Activated CD4-positive, alpha-beta T cell treated with anti-CD3 and anti-CD28 coated beads, Interleukin-2, amount 50 U/mL, for 1 hour (primary cell): Measurements from ENCODE around the gene PWWP2B.

Experiments
- DNase-seq: peaks from one replicate; pipeline ENCODE4 v3.0.0-alpha.2; 2020

Gene PWWP2B

DNA sequence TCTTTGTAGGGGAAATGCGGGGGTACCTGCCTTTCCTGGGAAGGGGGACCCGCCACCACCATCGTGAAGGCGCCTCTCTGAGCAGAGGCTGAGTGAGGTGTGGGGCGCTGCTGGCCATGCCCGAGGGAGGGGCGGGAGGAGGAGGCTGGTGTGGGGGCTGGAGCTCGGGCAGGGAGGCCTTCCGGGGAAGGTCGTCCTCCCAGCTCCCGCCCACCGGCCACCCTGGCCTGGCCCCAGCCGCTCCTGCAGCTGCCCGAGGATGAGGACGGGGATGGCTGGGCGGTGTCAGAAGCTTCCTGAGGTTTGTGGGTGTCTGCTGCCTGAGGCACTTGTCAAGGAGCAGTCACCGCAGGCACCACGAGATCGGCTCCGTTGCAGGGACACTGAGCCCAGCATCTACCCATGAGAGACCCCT is 11.4 kb downstream of the PWWP2B start:
- no peak for DNase-seq

DNA sequence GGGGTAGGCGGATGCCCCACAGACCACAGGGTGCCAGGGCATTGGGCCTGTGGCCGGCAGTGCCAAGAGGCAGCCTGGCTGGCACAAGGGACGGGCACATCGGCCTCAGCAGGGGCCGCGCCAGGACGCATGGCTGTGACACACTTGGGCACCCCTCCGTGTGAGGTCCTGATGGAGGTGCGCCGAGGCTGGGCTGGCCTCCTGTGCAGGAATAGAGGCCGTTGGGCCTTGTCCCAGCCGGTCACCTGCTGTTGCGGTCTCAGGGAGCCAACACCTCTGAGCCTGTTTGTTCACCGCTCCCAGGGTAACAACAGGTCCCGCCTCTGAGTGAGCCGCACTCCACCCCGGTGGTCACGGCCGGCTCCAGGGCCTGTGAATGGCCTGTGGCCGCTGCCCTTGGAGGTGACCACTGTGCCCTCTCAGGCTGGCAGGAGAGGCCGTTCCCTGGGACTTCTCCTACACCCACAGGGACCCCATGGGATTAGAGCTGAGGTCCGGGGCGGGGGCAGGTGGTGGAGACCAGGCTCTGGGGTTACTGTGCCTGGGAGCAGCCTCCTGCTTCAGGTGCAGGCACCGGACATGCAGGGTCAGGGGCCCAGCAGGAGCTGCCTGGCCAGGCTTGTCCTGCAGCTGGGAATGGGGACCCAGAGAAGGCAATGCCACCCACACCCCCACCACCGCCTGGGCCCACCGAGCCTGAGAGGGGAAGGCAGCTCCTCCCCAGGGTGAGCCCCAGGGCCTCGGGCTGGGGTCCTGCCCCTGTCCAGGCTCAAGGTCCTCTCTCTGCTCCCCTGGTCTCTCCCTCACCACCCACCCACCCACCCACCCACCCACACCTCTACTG is 12.0 kb downstream of the PWWP2B start:
- no peak for DNase-seq

DNA sequence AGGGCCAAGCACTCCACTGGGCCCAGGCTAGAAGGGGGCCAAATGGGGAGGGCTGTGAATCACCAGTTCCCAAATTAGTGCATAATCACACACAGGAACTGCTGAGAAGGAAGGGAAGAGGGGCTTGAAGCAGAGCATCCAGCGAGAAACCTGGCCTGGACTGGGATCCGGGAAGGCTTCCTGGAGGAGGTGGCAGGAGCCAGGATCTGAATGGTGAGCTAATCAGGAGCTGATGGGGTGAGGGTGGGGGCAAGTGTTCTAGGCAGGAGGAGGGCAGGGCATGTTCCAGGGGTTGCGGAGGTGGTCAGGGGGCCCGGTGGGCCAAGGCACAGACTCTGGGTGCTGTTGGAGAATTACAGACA is 12.6 kb downstream of the PWWP2B start:
- no peak for DNase-seq

DNA sequence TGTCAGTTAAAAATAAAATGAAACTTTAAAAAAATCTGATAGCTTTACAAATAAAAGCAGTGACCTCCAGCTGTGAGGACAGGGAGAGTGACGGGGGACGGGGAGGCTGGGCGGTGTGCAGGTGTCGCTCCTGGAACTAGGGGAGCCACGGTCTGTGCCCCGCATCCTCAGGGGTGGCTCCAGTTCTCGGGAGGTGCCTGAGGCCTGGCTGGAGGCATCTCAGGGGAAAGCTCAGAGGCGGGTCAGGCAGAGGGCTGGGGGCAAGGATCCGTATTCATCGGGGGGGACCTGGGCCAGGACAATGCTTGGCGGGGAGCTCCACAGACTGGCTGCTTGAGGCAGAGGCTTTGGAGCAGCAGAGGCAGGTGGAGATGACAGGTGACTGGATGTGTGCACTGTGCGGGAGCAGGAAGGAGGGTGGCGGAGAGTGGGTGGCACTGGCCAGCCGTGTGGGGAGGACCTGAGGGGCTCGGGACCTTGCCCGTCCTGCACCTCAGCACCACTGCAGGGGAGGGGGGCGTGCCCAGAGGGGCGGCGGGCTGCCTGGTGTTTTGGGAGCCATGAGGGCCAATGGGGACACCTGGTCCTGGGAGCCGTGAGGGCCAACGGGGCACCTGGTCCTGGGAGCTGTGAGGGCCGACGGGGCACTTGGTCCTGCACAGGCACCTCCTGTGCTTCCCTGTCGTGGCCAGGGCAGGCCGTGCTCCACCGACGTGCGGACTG is 13.2 kb downstream of the PWWP2B start:
- no peak for DNase-seq

DNA sequence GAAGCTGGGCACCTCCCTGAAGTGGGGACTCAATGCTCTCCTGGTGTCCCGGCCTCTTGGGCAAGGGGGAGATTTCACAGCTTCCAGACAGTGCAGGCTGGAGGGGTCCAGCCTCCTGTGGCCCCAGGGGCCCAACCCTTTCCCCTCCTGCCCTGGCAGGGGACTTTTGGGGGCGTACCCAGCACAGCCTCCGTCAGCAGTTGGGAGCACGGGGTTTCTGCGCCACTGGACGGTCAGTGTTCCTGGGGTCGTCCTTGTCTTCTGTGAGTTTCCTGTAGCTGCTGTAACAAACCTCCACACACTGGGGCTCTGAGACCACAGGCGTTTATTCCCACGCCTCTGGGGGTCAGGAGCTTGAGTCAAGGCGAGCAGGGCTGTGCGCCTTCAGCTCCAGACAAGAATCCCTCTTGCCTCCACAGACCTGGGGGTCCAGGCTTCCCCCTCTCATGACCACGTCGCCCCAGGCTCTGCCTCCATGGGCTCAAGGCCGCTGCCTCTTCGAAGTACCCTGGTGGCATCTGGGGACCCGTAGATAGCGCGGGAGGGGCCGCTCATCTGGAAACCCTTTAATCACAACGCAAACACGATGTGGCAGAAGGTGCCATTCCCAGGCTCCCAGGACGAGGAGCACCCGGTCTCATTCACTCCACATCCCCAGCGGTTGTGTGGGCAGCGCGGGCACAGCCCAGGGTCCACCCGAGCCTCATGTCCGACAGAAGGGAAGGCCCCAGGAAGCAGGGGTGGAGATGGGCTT is 14.0 kb downstream of the PWWP2B start:
- DNase-seq, result no peak

DNA sequence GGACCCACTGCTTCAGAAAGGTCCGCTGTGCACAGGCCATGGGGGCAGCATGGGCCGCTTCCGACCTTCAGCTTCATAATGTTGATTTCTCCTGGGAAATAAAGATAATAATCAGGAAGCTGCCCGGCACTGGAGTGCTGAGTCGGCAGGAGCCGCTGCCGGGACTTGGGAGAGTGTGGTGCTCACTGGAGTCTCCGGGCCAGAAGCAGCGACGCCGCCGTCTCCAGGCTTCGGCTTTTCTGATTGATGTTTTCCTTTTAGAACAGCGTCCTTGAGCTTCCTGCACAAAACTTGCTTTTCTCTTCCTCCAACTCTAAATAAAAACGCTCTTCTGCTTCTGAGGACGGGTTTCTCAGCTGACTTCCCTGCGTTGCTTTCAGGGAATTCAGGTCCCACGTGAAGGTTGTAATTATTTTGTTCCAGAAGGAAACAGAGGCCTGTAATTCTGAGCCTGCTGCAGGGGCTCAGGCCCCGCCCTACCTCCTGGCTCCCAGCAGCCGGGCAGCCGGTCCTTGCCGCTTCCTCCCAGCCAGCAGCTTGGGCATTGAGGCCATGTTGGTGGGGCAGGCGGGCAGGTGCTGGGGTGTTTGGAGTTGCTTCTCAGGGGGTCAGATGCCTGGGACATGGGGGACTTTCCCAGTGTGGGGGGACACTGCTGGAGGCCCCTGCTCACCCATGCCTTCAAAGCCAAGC is 14.7 kb downstream of the PWWP2B start:
- no peak for DNase-seq

DNA sequence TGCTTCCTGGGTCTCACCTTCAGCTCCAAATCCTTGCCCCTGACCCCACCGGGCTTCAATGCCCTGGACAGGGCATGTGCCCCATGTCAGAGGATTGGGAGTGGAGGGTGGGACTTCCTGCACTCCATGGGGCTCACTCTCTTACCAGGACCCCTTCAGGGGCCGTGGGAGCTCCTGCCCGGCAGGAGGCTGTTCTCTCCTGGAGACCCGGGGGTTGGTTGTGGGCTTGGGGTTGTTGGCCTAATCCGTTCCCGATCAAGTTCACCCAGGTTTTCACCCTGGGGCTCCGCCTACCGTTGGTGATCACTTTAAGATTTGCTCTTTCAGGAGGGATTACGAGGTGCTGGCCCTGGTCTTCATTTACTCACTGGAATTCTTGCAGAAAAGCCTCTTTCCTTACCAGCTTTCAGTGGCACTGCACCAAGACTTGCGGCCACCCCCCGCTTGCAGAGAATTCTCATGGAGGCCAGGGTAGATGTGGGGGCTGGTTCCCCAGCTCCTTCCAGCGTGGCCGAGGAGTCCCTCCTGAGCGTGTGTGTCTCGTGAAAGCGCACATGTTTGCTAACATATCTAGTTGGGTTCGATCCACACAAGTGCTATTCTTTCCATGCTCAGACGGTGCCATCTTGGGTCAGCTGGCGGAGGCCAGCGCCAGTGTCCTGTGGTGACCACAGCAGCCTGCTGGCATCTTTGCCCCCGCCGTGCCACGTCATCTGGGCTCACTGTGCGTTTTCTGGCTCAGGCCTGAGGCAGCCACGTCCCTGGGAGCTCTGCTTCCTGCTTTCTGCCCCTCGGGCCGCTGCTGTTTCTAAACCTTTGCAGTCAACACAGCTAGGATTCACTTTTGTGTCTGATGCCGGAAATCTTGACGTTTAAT is 15.6 kb downstream of the PWWP2B start:
- DNase-seq, result no peak

DNA sequence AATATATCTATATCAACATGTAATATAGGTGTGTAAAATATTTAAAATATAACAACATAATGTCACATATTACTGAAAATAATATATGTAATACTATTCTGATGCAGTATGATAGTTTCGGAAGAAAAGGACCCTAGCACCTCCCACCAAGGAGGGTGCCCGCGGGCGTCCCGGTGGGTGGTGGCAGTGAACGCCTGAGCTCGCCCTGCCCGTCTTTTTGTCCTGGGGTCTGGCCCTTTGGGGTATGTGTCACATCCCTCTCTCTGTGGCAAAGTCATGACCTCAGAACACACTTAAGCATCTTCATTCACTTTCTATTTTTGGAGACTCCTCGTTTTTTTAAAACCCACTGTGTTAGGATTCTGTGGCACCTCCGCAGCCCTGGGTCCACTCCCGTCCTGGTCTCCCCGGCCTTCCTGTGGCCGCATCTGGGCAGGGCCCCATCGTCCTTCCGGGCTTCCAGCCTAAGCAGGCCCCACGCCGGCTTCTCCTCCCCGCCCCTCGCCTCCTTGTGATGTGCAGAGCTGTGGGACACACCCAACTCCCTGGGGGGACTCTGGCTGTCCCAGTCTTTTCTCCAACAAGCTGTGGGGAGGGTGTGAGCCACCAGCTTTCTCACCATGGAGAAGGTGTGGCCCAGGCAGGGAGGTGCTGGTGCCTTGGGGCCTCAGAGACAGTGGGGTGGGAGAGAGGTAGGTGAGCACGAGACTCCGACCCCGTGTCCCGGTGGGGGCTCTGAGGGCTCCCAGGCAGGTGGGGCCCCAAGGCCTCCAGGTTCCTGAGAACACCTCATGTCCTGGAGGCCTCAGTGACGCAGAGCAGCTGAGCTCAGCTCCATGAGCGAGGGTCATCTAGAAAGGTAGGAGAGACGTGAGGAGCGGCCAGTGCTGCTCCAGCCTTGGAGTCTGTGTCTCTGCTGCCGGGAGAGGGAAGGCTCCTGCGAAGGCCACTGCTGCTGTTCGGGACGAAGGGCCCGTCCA is 16.5 kb downstream of the PWWP2B start:
- no peak for DNase-seq

DNA sequence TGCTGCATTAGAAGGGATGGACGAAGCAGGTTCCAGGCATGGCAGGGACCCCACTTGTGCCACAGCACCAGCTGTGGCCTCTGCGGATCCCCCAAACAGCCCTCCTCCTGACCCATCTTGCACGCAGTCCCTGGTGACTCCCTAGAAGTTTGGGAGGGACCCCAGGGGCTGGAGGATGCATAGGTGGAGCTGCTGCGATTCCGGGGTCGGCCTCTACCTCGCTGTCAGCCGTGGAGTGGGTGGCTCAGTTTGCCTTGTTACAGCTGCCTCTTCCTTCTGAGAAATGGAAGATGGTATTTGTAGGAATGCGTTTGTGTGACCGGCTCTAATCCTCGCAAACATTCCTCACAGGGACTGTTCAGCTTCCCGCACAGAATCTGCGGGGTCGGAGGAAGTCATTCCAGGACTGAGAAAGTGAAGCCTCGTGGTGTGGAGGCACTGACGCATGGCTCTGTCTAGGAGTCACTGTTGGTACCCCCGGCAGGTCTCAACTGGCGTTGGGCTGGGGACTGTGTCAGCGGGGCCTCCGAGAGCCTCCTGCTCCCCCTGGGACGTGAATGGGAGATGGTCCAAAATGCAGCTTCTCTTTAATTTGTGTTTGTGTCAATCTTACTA is 17.5 kb downstream of the PWWP2B start:
- no peak for DNase-seq

DNA sequence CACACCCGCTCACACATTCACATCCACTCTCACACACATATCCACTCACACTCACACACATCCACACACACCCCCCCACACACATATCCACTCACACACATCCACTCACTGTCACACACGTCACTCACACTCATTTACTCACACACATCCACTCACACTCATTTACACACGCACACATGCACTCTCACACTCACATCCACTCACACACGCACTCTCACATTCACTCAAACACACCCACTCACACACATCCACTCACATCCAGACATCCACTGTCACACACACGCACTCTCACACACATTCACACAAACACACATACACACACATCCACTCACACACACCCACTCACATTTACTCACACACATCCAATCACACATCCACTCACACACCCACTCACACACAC is 18.3 kb downstream of the PWWP2B start:
- DNase-seq, result no peak

DNA sequence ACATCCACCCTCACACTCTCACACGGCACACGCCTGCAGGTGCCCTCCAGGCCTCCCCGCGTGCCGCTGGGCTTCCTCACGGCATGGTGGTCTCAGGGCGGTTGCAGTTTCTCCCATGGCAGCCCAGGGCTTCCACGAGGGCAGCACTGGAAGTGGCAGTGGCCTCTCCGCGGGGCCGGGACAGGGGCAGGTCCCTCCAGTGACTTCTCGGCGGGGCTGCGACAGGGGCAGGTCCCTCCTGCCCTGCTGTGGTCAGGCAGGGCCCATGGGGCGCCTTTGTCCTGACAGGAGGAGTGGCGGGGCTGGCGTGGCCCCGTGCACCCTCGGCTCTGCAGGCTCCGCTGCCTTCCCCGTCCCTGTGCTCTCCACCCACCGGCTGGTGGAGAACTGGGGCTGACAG is 19.0 kb downstream of the PWWP2B start:
- DNase-seq, result no peak

DNA sequence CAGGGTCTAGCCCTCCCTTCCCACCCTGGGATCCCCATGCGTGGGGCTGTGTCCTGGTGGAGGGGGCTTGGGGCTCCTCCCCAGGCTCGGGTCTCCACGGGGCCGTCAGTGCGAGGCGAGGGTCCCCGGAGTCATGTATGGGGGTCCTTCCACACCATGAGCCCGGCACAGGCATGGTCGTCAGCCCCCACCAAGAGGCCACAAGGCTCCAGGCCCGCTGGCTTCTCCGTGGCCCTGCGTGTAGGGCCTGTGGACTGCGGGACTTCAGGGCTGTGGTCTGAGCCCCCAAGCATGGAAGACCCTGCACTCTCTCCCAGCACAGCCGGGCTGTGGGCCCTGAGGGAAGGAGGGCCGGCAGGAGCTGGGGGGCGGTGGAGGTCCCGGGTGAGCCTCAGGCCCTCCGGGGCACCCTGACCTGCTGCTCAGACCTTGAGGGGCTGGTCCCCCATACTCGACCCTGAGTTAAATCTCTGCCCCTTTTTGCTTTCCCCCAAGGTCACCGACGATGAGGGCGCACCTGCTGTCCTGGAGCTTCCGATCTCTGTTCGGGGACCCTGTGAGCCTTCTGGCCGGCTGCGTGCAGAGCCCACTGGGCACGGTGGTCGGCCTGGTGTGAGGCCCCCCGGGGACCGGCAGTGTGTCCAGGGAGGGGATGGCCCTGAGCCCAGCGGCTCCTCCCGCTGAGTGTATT is 19.7 kb downstream of the PWWP2B start:
- DNase-seq, result no peak

DNA sequence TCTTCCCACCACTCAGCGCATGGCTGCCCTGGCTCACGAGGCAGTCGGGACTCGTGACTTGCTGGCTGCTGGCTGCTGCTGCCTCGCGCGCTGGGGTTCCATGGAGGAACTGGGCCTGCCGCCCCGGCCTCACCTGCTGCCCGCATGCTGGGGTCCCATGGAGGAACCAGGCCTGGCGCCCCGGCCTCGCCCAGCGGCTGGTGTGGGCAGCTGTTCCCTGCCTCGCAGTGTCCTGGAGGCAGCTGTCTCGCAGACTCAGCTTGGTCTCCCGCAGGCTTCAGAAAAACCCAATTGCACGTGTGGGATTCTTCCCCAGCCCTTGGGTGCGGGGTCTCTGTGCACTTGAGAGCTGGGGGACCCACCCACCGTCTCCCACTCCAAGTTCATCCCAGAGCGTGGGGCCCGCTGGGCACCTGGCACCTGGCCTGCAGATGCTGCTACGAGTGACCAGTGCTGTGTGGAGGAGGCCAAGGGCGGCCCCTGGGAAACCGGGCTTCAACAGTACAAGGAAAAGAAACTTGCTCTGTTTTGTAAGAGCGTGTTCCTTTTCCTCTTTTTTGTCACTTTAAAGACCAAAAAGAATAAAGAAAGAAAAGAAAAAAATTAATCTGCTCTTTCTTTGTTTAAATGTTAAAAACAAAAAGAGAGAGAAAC is 20.4 kb downstream of the PWWP2B start:
- DNase-seq, result no peak

DNA sequence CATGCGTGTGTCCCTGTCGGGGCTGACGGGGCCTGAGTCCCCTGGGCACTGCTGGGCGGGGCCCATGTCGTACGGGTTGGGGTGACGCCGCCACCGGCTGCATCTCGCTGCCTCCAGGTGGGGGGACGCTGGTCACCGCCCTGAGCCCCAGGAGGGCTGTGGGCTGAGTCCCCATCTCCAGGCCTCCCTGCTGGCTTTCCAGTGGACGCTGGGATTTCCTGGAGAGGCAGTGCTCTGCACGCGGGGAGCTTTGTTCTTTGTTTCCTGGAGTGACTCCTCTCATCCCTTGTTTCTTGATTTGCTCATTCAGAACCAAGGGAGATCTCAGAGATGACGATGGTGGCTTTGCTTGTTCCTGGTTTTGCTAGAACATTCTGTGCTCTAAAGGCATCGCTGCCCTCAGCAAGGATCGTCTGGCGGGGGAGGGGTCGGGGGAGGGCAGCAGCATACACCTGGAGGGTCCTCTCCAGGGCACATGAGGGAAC is 21.0 kb downstream of the PWWP2B start:
- no peak for DNase-seq

DNA sequence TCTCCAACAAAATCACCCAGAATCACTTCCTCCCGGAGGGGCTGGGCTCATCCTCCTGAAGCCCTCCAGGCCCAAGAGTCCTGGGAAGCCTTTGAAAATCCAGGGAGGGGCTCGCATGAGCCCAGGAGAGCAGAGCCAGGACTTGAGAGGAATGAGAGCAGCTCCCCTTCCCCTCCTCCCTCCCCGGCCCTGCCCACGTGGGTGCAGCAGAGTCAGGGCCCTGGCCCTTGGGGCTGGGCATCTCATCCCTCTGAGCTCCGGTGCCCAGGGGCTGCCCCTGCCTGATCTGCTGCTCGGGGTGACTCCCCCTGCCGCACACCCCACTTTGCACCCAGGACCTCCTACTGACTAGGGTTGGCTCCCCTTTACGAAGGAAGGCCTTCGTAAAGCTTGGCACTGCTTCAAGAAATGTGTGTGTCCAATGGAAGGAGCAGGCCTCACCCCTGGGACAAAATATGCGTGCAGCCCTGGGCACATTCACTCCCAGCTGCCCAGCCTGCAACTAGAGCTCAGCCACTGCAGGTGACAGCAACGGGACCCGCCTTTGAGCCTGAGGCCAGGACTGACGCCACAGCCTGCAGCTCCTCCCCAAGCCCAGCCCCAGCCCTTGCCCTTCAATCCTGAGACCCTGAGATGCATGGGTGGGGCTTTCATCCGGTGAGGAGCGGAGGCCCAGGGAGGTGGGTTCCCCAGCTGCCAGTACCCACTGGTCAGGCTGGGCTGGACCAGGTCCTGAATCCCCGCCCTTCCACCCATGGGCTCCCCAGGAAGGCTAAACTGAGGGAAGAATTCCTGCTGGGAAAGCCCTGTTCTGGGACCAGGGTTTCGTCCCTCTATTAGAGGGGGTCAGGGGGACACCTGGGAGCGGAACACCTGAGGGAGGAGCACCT is 21.8 kb downstream of the PWWP2B start:
- DNase-seq, result no peak

DNA sequence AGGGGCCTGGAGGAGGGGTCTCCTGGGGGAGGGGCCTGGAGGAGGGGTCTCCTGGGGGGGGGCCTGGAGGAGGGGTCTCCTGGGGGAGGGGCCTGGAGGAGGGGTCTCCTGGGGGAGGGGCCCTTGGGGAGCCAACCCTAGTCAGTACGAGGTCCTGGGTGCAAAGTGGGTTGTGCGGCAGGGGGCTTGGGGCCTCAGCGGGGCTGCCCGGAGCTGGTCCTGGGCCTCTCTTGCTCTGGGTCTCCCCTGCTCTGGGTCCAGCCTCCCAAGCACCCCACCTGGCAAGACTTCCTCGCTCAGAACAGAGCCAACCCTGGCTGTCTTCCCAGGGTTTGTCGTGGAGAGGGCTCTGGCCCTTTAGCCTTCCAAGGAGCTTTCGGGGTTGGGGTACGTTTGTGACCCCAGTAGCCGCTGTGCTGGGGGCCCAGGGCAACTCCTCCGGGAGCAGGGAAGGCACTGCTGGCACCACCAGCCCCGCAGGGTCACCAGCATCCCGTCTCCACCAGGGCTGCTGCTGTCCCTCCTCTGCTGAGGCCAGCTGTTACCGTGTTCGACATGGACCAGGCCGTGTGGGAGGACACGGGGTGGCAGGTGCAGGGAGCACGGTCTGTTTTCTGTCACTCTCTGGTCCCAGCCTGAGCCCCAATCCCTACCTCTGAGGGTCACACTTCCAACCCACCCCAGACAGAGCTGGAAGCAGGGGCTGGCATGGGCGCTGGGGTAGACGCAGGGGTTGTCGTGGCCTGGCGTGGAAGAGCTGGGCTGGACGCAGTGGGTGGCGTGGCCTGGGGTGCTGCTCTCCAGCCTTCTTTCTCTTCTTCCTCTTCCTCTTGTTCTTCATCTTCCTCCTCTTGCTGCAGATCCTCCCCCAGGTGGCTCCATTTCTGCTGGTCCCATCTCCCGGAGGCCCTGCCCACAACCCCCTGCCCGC is 22.8 kb downstream of the PWWP2B start:
- DNase-seq, result no peak

DNA sequence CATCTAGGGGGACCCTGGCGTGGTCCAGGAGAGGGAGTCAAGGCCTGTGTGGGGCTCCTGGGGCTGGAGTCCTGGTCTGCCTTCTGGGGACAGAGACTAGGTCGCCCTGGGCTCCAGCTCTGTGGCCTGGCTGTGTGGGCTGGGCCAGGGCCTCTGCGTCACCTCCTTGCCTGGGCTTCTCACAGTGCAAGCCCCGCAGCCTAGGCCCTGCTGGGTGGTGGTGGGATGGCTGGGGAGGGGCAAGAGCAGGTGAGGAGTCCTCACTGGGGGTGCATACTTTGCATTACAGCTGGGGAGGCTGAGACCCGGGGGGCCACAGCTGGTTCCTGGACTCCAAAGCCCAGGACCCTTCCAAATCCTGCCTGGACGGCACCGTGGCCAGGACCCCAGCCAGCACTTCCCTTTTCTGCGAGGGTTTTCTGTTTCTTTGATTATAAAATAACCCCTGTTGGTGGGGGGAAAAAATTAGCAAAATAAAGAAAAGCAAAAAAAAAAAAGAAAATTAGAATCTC is 23.5 kb downstream of the PWWP2B start:
- DNase-seq, result no peak
